K562 (cell line): ENCODE data around the gene HSPA1L. TPM values are rescaled to one million over a fixed set of nuclear protein-coding genes. Genes with fewer than 3 reads are reported as not detected.
A peak's percentile ranks its signal among the peaks of the same experiment; 100 is the strongest.

ENCODE experiments used
- E2F3 ChIP-seq: fragments of 250-450 bp; sonication (Bioruptor Pico); IDR thresholded peaks from 2 replicates; pipeline ENCODE4 v1.4.0; 2020; ENCODE audit warnings: mild to moderate bottlenecking
- FOXJ3 ChIP-seq: sonication (generic); formaldehyde crosslinking; IDR thresholded peaks from 2 replicates; pipeline ENCODE4 v1.4.0; 2020; ENCODE audit warnings: mild to moderate bottlenecking, missing genetic modification reagents
- GTF2E2 ChIP-seq: fragments of 200-800 bp; sonication (Bioruptor generic); IDR thresholded peaks from 2 replicates; pipeline ENCODE4 v1.6.1; 2016; ENCODE audit warnings: missing genetic modification characterization, missing compliant biosample characterization
- HLTF ChIP-seq: fragments of 450-650 bp; IDR thresholded peaks from 2 replicates; pipeline ENCODE4 v1.6.1; 2016
- L3MBTL2 ChIP-seq: fragments of 450-650 bp; IDR thresholded peaks from 2 replicates; pipeline ENCODE4 v1.6.1; 2016; ENCODE audit warnings: mild to moderate bottlenecking, moderate library complexity
- MEIS2 ChIP-seq: fragments of 450-650 bp; IDR thresholded peaks from 2 replicates; pipeline ENCODE4 v1.6.1; 2014; ENCODE audit warnings: mild to moderate bottlenecking; ENCODE audit not compliant: partially characterized antibody
- PCBP2 ChIP-seq: fragments of 200-400 bp; formaldehyde crosslinking; IDR thresholded peaks from 2 replicates; pipeline ENCODE4 v1.6.1; 2018; ENCODE audit warnings: low read length, low read depth, mild to moderate bottlenecking, moderate library complexity; ENCODE audit not compliant: poor library complexity, severe bottlenecking
- PHF21A ChIP-seq: fragments of 450-650 bp; IDR thresholded peaks from 2 replicates; pipeline ENCODE4 v1.6.1; 2017; ENCODE audit warnings: low read depth, borderline replicate concordance
- SMARCC2 ChIP-seq: fragments of 450-650 bp; IDR thresholded peaks from 2 replicates; pipeline ENCODE4 v1.6.1; 2017; ENCODE audit warnings: antibody characterized with exemption, moderate library complexity, mild to moderate bottlenecking, low read depth
- TARDBP ChIP-seq: fragments of 450-650 bp; IDR thresholded peaks from 2 replicates; pipeline ENCODE4 v1.6.1; 2016
- TEAD1 ChIP-seq, 2 experiments: fragments of 450-650 bp in 1 of 2; sonication (generic) in 1 of 2; formaldehyde crosslinking; IDR thresholded peaks; 2 replicates each; pipeline versions ENCODE4 v1.4.0 to v1.8.0; 2020 to 2022; ENCODE audit warnings: mild to moderate bottlenecking in 2 of 2, missing genetic modification reagents in 1 of 2
- TFAM ChIP-seq: fragments of 250-450 bp; sonication (Bioruptor Pico); conservative IDR thresholded peaks from 2 replicates; pipeline ENCODE4 v1.5.0; 2021; ENCODE audit warnings: mild to moderate bottlenecking, moderate library complexity
- ZNF695 ChIP-seq: fragments of 450-650 bp; formaldehyde crosslinking; IDR thresholded peaks from 2 replicates; pipeline ENCODE4 v1.4.0; 2020; ENCODE audit warnings: mild to moderate bottlenecking, moderate library complexity
- polyA plus RNA-seq, 8 experiments: library from polyadenylated mRNA; depleted of rRNA in 4 of 8; stranded (reverse) in 5 of 8; unstranded in 3 of 8; fragments of >200 nt; fragmentation: Nextera tagmentation in 2 of 8; fragmentation: Illumina TruSeq in 1 of 8; extraction: Ambion mirVana in 2 of 8; extraction: Trizol in 1 of 8; gene quantifications; 2 replicates each; pipeline versions ENCODE4 v1.2.1 to v1.2.3, GENCODE V29; 2011 to 2014; ENCODE audit warnings: inconsistent platforms in 1 of 8, missing spikeins in 1 of 8
- total RNA-seq, 7 experiments: library from RNA; depleted of rRNA in 6 of 7; stranded (reverse); fragments of >200 nt in 6 of 7; fragmentation: Illumina TruSeq in 2 of 7; extraction: Trizol in 2 of 7; gene quantifications; 2 replicates each; pipeline versions ENCODE4 v1.2.1 to v1.2.3, GENCODE V29; 2011 to 2021; ENCODE audit warnings: low replicate concordance in 1 of 7
- TF ChIP-seq, protein P1 (sequence below): fragments of 450-650 bp; formaldehyde crosslinking; IDR thresholded peaks from 2 replicates; pipeline ENCODE4 v1.4.0; 2020; ENCODE audit warnings: mild to moderate bottlenecking, mixed read lengths
- TF ChIP-seq, protein P2 (sequence below): fragments of 150-350 bp; conservative IDR thresholded peaks from 2 replicates; pipeline ENCODE4 v1.6.1; 2014; ENCODE audit warnings: low read length
- TF ChIP-seq, protein P3 (sequence below): fragments of 250-450 bp; sonication (Bioruptor Pico); IDR thresholded peaks from 2 replicates; pipeline ENCODE4 v1.8.0; 2021; ENCODE audit warnings: moderate library complexity, mild to moderate bottlenecking, inconsistent platforms
- TF ChIP-seq, protein P4 (sequence below): sonication (generic); formaldehyde crosslinking; IDR thresholded peaks from 2 replicates; pipeline ENCODE4 v1.9.0; 2022; ENCODE audit warnings: mild to moderate bottlenecking, missing genetic modification reagents
- TF ChIP-seq, protein P5 (sequence below), 2 experiments: fragments of 450-650 bp; IDR thresholded peaks; 2 replicates each; pipeline ENCODE4 v1.6.1; 2016
- TF ChIP-seq, protein P6 (sequence below): fragments of 250-450 bp; sonication (Bioruptor Pico); IDR thresholded peaks from 2 replicates; pipeline ENCODE4 v1.8.0; 2022; ENCODE audit warnings: moderate library complexity, mild to moderate bottlenecking, inconsistent platforms

Gene HSPA1L
- total and polyA plus RNA-seq, 9 of the 15 experiments (the other 6 are each of a cell fraction or from before 2014, with no cell fraction given) = 0.14 to 2.1 (median 1.3) TPM

DNA sequence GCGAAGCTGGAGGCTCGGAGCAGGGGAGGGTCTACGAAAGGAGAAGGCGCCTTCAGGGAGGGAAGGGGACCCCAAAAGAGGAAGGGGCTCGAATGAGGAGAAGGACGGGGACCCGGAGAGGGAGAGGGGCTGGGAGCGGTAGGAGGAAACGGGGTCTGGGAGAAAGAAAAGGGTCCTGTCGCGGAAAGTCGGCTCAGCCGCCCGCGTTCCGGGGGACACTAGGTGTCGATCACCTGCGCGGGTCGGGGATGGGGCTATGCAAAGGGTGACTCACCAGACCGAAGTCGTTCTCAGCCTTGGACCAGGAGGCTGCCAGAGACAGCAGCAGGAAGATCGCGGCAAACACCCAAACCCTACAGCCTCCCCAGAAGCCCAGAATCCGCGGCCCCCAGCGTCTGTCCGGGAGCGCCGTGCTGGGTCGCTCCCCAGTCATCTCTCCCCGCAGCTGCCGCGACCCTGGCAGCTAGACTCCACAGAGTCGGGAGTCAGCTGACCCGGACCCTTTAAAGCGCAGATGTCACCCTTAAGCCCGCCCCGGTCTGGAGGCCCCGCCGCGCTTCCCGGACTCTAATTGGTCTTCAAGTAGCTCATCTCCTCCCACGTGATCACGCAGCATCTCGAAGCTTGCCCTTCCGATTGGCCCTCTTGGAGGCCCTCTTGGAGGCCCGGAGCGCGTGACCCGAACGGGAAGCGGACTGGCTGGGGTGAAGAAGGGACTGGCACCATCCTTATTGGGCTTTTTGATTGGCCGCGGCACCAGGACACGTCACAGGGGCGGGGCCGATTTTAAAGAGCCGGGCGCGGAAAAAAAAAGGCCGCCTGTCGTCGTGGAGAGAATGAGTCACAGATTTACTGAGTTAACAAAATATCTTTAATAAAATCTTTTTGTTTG, 47.5 kb upstream of the HSPA1L start, which contains the start of gene NEU1 (continued):
- TF ChIP-seq ZNF695 (CRISPR knock-in tag) = peak; percentile 78; the same call in 1 of the 2 replicates
- TF ChIP-seq, protein P1, sequence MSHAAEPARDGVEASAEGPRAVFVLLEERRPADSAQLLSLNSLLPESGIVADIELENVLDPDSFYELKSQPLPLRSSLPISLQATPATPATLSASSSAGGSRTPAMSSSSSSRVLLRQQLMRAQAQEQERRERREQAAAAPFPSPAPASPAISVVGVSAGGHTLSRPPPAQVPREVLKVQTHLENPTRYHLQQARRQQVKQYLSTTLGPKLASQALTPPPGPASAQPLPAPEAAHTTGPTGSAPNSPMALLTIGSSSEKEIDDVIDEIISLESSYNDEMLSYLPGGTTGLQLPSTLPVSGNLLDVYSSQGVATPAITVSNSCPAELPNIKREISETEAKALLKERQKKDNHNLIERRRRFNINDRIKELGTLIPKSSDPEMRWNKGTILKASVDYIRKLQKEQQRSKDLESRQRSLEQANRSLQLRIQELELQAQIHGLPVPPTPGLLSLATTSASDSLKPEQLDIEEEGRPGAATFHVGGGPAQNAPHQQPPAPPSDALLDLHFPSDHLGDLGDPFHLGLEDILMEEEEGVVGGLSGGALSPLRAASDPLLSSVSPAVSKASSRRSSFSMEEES = peak; percentile 99
- TF ChIP-seq, protein P2, sequence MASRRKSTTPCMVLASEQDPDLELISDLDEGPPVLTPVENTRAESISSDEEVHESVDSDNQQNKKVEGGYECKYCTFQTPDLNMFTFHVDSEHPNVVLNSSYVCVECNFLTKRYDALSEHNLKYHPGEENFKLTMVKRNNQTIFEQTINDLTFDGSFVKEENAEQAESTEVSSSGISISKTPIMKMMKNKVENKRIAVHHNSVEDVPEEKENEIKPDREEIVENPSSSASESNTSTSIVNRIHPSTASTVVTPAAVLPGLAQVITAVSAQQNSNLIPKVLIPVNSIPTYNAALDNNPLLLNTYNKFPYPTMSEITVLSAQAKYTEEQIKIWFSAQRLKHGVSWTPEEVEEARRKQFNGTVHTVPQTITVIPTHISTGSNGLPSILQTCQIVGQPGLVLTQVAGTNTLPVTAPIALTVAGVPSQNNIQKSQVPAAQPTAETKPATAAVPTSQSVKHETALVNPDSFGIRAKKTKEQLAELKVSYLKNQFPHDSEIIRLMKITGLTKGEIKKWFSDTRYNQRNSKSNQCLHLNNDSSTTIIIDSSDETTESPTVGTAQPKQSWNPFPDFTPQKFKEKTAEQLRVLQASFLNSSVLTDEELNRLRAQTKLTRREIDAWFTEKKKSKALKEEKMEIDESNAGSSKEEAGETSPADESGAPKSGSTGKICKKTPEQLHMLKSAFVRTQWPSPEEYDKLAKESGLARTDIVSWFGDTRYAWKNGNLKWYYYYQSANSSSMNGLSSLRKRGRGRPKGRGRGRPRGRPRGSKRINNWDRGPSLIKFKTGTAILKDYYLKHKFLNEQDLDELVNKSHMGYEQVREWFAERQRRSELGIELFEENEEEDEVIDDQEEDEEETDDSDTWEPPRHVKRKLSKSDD = no peak; the same call in 1 of the 2 replicates
- 0 out of 2 replicates have a peak, but pooled peaks have one; percentile 85 for TF ChIP-seq HLTF
- no peak for TF ChIP-seq TARDBP
- peak; percentile 86; the same call in 1 of the 2 replicates for TF ChIP-seq PHF21A
- TF ChIP-seq PCBP2 = no peak
- 0 out of 4 replicates have a peak, but pooled peaks of 1 of the 2 experiments have one; percentile 67 for TF ChIP-seq TEAD1 (CRISPR knock-in tag; IDR thresholded peaks at IDR 0.05)
- no peak for TF ChIP-seq FOXJ3 (CRISPR knock-in tag)
- TF ChIP-seq, protein P3, sequence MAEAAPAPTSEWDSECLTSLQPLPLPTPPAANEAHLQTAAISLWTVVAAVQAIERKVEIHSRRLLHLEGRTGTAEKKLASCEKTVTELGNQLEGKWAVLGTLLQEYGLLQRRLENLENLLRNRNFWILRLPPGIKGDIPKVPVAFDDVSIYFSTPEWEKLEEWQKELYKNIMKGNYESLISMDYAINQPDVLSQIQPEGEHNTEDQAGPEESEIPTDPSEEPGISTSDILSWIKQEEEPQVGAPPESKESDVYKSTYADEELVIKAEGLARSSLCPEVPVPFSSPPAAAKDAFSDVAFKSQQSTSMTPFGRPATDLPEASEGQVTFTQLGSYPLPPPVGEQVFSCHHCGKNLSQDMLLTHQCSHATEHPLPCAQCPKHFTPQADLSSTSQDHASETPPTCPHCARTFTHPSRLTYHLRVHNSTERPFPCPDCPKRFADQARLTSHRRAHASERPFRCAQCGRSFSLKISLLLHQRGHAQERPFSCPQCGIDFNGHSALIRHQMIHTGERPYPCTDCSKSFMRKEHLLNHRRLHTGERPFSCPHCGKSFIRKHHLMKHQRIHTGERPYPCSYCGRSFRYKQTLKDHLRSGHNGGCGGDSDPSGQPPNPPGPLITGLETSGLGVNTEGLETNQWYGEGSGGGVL (CRISPR knock-in tag) = no peak
- TF ChIP-seq GTF2E2 = 0 out of 2 replicates have a peak, but pooled peaks have one; percentile 37
- no peak for TF ChIP-seq SMARCC2
- peak; percentile 64; the same call in 1 of the 2 replicates for TF ChIP-seq E2F3 (CRISPR knock-in tag)
- no peak for TF ChIP-seq TFAM (CRISPR knock-in tag)
- TF ChIP-seq, protein P4, sequence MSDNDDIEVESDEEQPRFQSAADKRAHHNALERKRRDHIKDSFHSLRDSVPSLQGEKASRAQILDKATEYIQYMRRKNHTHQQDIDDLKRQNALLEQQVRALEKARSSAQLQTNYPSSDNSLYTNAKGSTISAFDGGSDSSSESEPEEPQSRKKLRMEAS = peak; percentile 93
- TF ChIP-seq, protein P5, sequence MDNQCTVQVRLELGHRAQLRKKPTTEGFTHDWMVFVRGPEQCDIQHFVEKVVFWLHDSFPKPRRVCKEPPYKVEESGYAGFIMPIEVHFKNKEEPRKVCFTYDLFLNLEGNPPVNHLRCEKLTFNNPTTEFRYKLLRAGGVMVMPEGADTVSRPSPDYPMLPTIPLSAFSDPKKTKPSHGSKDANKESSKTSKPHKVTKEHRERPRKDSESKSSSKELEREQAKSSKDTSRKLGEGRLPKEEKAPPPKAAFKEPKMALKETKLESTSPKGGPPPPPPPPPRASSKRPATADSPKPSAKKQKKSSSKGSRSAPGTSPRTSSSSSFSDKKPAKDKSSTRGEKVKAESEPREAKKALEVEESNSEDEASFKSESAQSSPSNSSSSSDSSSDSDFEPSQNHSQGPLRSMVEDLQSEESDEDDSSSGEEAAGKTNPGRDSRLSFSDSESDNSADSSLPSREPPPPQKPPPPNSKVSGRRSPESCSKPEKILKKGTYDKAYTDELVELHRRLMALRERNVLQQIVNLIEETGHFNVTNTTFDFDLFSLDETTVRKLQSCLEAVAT (IDR thresholded peaks at IDR 0.05) = peak; percentile 48 to 51; a peak in 1 of 4 replicates
- TF ChIP-seq, protein P6, sequence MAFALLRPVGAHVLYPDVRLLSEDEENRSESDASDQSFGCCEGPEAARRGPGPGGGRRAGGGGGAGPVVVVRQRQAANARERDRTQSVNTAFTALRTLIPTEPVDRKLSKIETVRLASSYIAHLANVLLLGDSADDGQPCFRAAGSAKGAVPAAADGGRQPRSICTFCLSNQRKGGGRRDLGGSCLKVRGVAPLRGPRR (CRISPR knock-in tag) = peak; percentile 20; the same call in 1 of the 2 replicates
- peak; percentile 98 for TF ChIP-seq L3MBTL2
- TF ChIP-seq MEIS2 = peak; percentile 52
